Ascending aorta (tissue), 2 donors: ENCODE measurements around the gene ZNF423. TPM values are rescaled to one million over a fixed set of nuclear protein-coding genes. Genes with fewer than 3 reads are reported as not detected.

ENCODE experiments used
- DNase-seq, 2 donors: peaks; one replicate each; pipeline ENCODE4 v3.0.0-alpha.2; 2019; ENCODE audit warnings: low spot score in 2 of 2
- H3K27ac ChIP-seq, 2 donors: fragments of 200-600 bp; sonication (generic); one replicate each; pipeline ENCODE4 v1.5.1; 2016 to 2017; ENCODE audit warnings: mild to moderate bottlenecking in 1 of 2
- H3K27me3 ChIP-seq: fragments of 200-600 bp; sonication (generic); one replicate; pipeline ENCODE4 v1.5.1; 2017
- H3K36me3 ChIP-seq, 2 donors: fragments of 200-600 bp; sonication (generic); one replicate each; pipeline ENCODE4 v1.5.1; 2016
- H3K4me1 ChIP-seq, 2 donors: fragments of 200-600 bp; sonication (generic); one replicate each; pipeline ENCODE4 v1.5.1; 2016 to 2017; ENCODE audit warnings: mild to moderate bottlenecking in 1 of 2
- H3K4me3 ChIP-seq, 2 donors: fragments of 200-600 bp; sonication (generic); one replicate each; pipeline ENCODE4 v1.5.1; 2016 to 2017; ENCODE audit warnings: mild to moderate bottlenecking in 1 of 2
- H3K9me3 ChIP-seq, 2 donors: fragments of 200-600 bp; sonication (generic); one replicate each; pipeline ENCODE4 v1.5.1; 2016
- intact Hi-C: fragments of 100-400 bp; cut with DNase I; formaldehyde crosslinking; loops from one replicate; pipeline ENCODE4 v1.15.1; 2023
- total RNA-seq: library from RNA; depleted of rRNA; stranded (reverse); fragments of >200 nt; gene quantifications from one replicate; pipeline ENCODE4 v1.1.0, GENCODE V29; 2016
- TF ChIP-seq, protein P1 (sequence below), 3 experiments: fragments of 200-600 bp in 2 of 3; fragments of 450-650 bp in 1 of 3; sonication (generic) in 2 of 3; IDR thresholded peaks; one replicate each; pipeline ENCODE4 v1.5.1; 2016 to 2019; ENCODE audit warnings: antibody characterized with exemption in 3 of 3, mild to moderate bottlenecking in 1 of 3, moderate library complexity in 1 of 3

Gene ZNF423
- total RNA-seq, 1 donor from 2014 or later = 42.9 TPM

DNA sequence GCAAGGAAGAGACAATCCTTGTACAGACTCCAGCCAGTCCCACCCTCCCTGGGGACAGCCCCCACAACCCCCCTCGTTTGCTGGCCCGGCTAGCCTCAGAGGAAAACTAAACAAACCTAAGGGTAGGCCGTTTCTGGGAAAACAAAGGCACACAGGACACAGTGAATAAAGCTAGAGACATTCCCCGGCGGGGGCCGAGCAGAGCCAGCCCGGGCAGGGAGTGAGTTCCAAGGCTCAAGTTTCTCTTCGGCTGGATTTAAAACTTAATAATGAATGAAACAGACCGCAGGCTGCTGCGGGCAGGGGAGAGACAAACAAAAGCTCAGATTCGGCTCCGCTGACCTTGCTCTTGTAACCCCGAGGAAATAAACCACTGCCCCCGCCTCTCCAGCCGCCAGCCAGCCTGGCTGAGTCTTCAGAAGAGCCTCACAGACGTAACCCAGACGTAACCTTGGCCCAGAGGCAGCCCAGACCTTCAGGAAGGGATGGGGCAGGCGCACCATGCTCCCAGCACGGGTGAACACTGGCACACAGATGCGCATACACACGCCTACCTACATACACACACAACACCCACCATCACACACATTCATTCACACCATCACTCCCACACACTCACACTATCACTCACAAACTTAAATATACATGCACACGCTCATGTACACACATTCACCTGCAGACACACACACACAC is 216.0 kb downstream of the ZNF423 start:
- Histone ChIP-seq H3K27ac (peak overlapping the region; percentile 65 to 66), H3K4me3 (peak overlapping the region in 1 of 2 donors; percentile 45), H3K9me3 (no peaks in the 10 kb centered on the region), H3K36me3 (peaks cover 19 to 27% of the 10 kb centered on the region in 2 donors), H3K27me3 (no peaks in the 10 kb centered on the region), H3K4me1 (peaks cover 9 to 37% of the 10 kb centered on the region in 2 donors)
- intact Hi-C loops = loop anchor here (2.0 kb wide), 1 partner anchor 19 kb away; no protein-coding TSS in a partner anchor
- TF ChIP-seq, protein P1, sequence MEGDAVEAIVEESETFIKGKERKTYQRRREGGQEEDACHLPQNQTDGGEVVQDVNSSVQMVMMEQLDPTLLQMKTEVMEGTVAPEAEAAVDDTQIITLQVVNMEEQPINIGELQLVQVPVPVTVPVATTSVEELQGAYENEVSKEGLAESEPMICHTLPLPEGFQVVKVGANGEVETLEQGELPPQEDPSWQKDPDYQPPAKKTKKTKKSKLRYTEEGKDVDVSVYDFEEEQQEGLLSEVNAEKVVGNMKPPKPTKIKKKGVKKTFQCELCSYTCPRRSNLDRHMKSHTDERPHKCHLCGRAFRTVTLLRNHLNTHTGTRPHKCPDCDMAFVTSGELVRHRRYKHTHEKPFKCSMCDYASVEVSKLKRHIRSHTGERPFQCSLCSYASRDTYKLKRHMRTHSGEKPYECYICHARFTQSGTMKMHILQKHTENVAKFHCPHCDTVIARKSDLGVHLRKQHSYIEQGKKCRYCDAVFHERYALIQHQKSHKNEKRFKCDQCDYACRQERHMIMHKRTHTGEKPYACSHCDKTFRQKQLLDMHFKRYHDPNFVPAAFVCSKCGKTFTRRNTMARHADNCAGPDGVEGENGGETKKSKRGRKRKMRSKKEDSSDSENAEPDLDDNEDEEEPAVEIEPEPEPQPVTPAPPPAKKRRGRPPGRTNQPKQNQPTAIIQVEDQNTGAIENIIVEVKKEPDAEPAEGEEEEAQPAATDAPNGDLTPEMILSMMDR (IDR thresholded peaks at IDR 0.05) = no peak
- DNase-seq = peak in 1 of 2 donors; percentile 80

DNA sequence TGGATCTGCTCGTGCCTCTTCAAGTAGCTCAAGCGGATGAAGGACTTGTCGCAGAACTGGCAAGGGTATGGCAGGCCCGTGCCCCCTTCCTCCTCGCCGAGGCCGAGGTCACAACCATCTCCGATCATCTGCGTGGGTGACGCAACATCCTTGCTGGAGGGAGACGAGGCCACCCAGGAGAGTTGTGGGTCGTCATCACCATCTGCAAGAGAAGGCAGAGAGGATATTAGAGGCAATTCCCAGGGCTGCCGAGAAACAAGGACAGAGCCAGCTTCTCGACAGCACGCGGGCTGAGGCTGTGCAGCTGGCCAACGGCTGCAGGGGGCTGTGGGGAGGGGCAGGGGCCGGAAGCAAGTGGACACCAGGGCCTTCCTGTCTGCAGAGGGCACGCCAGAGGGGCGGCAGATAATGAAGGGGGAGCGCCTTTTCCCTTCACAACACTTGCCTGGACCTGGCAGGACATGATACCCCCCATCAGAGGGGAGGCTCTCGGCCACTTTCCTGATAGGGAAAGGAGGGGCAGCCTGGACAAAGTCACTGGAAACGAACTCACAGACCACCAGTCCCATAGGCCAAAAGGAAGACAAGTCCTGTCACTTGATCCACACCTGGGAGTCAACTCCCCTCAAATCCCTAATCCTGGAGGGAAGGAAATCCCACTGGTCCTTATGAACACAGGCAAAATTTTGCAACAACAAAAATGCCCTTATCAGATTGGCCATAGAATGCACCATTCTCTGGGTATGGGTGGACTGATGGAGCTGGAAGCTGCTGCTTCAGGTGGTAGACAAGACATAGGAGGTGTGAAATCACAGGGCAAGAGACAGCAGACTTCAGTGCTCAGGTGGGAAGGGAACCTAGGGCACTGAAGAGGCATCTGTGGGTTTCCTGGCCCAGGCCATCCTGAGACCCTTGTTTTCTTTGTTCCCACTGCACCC is 217.0 kb downstream of the ZNF423 start:
- H3K4me1 ChIP-seq = peaks cover 8 to 35% of the 10 kb centered on the region in 2 donors
- TF ChIP-seq, protein P1 (IDR thresholded peaks at IDR 0.05) = no peak
- DNase-seq = no peak
- intact Hi-C loops = no loop called here
- no peak overlapping the region for H3K4me3 ChIP-seq
- peak overlapping the region; percentile 65 to 66 for H3K27ac ChIP-seq
- no peaks in the 10 kb centered on the region for H3K27me3 ChIP-seq
- peaks cover 19 to 27% of the 10 kb centered on the region in 2 donors for H3K36me3 ChIP-seq
- no peaks in the 10 kb centered on the region for H3K9me3 ChIP-seq

DNA sequence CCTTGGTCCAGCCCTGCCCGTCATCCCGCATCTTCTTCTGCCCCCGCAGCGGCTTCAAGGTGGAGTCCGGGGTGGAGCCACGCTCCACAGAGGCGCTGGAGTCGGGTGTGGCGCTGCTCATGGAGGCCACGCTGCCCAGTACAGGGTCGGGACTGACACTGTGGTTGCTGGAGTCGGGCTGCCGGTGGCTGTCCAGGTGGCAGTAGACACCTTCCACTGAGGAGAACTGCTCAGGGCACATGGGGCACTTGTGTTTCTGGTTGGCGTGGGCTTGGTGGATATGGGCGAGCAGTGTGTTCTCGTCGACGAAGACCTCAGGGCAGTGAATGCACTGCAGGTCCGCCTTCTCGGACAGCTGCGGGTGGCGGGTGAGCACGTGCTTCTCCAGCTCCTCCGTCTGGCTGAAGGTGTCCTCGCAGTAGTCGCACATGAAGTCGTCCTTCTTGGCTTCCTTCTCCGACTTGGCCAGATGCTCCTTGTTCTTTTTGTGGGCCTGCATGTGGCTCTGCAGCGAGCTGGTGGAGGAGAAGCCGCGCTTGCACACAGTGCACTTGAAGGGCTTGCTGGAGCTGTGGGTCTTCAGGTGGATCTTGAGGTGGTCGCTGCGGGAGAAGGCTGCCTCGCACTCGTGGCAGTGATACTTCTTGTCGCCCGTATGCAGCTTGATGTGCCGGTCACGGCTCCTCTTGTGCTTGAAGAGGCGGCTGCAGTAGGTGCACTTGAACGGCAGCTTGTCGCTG is 217.8 kb downstream of the ZNF423 start:
- Histone ChIP-seq H3K4me3 (no peak overlapping the region), H3K36me3 (peaks cover 19 to 27% of the 10 kb centered on the region in 2 donors), H3K9me3 (no peaks in the 10 kb centered on the region), H3K27me3 (no peaks in the 10 kb centered on the region), H3K4me1 (peaks cover 4 to 29% of the 10 kb centered on the region in 2 donors), H3K27ac (no peak overlapping the region)
- DNase-seq = no peak
- TF ChIP-seq, protein P1 (IDR thresholded peaks at IDR 0.05) = no peak
- intact Hi-C loops = no loop called here

DNA sequence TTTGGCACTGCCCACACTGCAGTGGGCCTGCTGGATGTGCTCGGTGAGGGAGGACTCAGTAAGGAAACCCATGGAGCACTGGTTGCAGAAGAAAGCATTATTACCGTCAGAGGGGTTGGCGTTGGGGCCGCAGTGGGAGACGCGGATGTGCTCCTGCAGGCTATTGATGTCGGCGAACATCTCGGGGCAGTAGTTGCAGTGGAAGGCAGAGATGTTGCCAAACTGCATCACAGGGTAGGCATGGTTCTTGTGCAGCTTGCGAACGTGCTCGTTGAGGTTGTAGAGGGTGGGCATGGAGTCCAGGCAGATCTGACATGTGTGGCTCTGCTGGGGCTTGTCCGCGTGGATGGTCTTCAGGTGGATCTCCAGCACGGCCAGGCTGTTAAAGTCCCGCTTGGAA is 218.4 kb downstream of the ZNF423 start:
- TF ChIP-seq, protein P1 (IDR thresholded peaks at IDR 0.05) = no peak
- no peak overlapping the region for H3K4me3 ChIP-seq
- intact Hi-C loops = no loop called here
- no peak overlapping the region for H3K27ac ChIP-seq
- no peak for DNase-seq
- H3K36me3 ChIP-seq = peaks cover 19 to 27% of the 10 kb centered on the region in 2 donors
- H3K9me3 ChIP-seq = no peaks in the 10 kb centered on the region
- H3K4me1 ChIP-seq = peaks cover 4 to 27% of the 10 kb centered on the region in 2 donors
- H3K27me3 ChIP-seq = no peaks in the 10 kb centered on the region

DNA sequence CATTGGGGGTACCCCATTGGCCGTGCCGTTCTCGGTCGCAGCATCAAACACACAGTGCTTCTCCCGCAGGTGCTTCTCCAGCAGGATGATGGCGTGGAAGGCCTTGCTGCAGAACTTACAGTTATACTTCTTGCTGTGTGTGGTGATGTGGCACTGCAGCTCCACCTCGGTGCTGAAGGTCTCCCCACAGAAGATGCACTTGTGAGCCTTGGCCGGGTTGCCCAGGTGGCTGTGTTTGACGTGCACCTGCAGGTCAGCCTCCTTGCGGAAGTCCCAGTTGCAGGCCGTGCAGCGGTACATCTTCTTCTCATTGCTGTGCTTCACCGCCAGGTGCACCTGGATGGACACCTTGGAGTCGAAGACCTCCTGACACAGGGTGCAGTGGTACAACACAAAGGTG is 219.3 kb downstream of the ZNF423 start:
- TF ChIP-seq, protein P1 (IDR thresholded peaks at IDR 0.05) = no peak
- no peaks in the 10 kb centered on the region for H3K9me3 ChIP-seq
- no peak overlapping the region for H3K4me3 ChIP-seq
- no peak for DNase-seq
- H3K27ac ChIP-seq = no peak overlapping the region
- H3K36me3 ChIP-seq = peaks cover 19 to 27% of the 10 kb centered on the region in 2 donors
- peaks cover 4 to 30% of the 10 kb centered on the region in 2 donors for H3K4me1 ChIP-seq
- H3K27me3 ChIP-seq = no peaks in the 10 kb centered on the region
- intact Hi-C loops = no loop called here
